CD4-positive, alpha-beta T cell treated with Interleukin-4 for 1 hour (primary cell): ENCODE results near the gene ACAP3.
A peak's percentile ranks its signal among the peaks of the same experiment; 100 is the strongest.
"Not testable (repeated sequence)": the region's sequence is repeated elsewhere in the genome, so short reads cannot be mapped to it uniquely, and the experiment has no call there.

Experiments used
- DNase-seq, 2 donors: peaks; one replicate each; pipeline ENCODE4 v3.0.0-alpha.2; 2020 to 2022

ACAP3 gene

DNA sequence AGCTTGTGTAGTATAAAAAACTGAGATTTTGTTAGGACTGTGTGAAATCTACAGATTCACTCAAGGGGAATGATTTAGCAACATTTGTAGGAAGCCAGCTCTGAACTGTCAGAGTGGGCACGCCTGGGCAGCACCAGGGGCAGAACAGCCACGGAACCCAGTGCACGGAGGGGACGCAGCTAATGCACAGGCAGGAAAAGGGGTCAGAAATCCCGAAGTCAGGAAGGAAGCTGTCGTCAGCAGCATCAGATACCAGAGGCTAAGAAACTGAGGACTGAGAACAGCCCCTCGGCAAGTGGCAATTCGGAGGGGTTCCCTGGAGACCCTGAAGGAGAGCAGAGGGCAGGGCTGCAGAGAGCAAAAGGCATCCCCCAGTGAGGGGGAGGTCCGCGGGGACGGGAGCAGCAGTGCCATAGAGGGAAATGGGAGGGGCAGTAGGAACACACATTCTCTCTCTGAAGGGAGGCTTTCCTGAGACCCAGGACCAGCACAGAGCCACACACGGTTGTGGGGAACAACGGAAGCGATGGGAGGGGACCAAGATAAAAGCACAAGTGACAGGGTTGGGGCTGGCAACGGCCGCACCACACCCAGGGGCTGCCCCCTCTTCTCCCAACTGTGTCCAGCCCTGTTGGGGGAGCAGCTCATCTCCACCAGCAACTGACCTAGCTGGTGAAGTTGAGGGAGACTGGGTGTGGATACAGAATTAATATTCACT lies 46.7 kb downstream of the ACAP3 start:
- no peak for DNase-seq

DNA sequence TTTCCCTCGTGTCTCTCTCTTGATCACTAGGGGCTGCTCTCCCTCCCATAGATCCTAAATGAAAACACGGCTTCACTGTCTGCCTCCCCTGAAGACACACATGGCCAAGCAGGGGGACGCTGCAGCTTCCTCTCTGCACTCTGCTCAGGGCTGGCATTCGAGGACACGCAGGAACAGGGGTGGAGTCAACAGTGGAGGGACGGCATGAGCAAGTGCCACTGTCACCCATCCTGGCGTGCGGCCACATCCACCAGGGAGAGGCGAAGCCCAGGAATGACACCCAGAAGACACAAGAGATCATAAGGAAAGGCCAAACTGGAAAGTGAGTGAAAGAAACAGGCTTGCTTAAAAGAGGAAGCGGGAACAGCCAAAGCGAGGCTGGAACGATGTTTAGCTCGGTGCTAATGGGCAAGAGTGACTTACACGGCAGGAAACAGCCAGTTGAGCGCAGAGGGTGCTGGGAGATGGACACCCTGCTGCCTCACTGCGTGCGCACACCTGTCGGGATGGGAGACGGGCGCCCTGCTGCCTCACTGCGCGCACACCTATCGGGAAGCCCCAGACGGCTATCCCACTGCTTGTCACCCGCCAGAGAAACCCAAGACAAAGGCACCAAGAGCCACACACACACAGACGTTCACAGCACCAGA lies 47.7 kb downstream of the ACAP3 start:
- DNase-seq: no peak

DNA sequence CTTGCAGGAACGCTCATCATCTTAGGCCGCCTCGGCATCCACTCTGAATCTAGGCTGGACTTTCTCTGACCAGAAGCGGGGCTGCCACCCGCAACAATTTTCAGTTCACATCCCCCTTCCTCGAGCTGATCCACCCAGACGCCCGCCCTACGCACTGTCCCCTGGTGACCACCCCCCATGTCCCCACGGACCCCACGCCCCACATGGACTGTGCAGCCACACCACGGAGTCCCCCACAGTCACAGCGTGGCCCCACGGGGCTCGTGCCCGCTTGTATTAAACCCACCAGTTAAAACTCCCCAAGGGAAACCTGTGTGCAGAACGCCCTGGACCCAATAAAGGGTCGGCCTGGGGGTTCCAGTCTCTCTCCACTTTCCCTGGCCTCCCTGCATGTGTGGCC lies 48.2 kb downstream of the ACAP3 start:
- no peak for DNase-seq

GRCh38 chr1:1259119-1259488 lies 48.6 kb downstream of the ACAP3 start:
- DNase-seq: no peak

- DNase-seq: no peak
Measured at GRCh38 chr1:1256956-1257871, 50.5 kb downstream of the ACAP3 start.

DNA sequence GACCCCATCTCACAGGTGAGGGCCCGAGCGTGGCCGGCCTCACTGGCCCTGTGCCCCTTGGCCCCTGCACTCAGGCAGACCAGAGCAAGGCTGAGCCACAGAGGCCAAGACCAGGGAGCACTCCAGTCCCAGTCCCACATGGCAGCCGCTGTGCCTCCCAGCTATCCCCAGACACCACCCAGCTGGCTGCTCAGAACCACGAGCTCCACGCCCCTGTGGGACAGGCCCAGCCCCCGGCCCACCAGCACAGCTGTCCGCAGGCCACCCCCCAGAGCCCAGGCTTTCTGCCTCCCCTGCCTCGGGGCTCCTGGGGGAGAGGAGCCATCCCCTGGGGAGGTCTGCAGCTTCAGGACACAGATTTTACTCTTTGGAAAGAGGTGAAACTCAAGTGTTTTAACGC lies 52.1 kb downstream of the ACAP3 start:
- no peak for DNase-seq

- DNase-seq: no peak
Measured at GRCh38 chr1:1255078-1255477, 52.7 kb downstream of the ACAP3 start.

DNA sequence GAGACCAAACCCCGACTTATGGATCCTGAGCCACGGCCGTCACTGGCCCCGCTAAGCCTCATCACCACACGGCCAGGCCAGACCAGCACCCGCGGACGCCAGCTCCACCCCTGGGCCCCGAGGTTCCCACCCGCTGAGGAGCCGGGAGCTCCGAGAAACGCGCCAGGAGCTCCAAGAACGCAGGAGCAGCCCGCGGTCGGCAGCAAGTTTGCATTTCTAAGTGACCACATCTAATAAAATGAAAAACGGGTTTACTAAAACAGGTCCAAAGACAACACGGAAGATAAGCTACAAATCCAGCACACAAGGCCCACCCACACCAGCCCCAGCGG lies 53.1 kb downstream of the ACAP3 start:
- DNase-seq: no peak

GRCh38 chr1:1253972-1254666 lies 53.6 kb downstream of the ACAP3 start:
- no peak for DNase-seq

- DNase-seq: no peak
Measured at GRCh38 chr1:1253314-1253713, 54.4 kb downstream of the ACAP3 start.

DNA sequence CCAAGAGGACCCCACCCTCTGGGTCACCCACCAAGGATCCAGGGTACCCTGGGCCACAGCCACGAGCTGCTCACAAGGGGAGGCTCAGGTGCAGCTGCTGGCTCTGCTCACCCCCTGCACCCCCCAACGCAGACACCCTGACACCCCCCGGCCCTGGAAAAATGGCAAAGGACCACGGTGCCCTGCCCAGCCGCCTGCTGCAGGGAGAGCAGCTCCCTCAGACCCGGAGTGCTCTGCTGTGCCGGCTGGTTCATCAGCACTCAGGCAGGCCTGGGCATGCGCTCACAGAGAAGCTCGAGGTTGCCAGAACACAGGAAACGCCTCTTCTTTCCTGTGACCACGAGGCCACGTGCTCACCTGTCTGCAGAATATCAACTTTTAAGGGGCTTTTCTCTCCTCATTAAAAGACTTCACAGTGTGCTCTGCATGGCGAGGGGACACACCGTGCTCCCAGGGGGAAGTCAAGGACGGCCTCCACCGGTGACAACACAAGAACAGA lies 56.9 kb downstream of the ACAP3 start:
- peak in 1 of 2 donors; percentile 66 for DNase-seq

- DNase-seq: not testable (repeated sequence)
Measured at GRCh38 chr1:1248009-1248913, 59.5 kb downstream of the ACAP3 start.

DNA sequence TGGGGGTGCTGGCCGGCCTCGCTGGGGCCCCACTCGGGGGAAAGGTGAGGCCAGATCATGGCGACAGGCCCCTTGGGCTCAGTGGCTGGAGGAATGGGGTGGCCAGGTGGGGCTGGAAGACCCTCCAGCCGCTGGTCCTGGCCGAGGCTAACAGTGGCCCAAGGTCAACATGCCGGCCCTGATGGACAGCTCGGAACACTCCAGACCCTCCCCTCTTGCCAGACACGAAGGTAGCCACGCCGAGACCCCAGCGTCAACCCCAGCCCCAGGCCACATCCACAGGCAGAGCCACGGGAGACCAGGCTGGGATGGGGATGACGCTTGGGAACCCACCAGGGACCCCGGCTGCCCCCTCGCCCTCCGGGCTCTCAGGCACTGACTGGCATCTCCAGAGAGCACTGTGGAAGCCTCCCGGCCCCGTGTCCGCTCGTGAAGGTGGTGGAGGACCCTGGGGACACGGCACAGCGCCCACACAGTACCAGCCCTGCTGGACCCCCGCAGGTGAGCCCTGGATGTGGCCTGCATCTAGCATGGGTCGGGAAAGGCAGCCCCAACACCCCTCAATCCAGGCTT lies 60.3 kb downstream of the ACAP3 start:
- no peak for DNase-seq

- no peak for DNase-seq
Measured at GRCh38 chr1:1246577-1247340, 61.0 kb downstream of the ACAP3 start, which contains the start of gene C1QTNF12. C1QTNF12 (minus strand) TSS chr1:1246722; CDS start chr1:1246690, 32 bp downstream.

- DNase-seq: no peak
Measured at GRCh38 chr1:1245817-1246576, 61.7 kb downstream of the ACAP3 start.

- no peak for DNase-seq
Measured at GRCh38 chr1:1245178-1245816, 62.4 kb downstream of the ACAP3 start.

DNA sequence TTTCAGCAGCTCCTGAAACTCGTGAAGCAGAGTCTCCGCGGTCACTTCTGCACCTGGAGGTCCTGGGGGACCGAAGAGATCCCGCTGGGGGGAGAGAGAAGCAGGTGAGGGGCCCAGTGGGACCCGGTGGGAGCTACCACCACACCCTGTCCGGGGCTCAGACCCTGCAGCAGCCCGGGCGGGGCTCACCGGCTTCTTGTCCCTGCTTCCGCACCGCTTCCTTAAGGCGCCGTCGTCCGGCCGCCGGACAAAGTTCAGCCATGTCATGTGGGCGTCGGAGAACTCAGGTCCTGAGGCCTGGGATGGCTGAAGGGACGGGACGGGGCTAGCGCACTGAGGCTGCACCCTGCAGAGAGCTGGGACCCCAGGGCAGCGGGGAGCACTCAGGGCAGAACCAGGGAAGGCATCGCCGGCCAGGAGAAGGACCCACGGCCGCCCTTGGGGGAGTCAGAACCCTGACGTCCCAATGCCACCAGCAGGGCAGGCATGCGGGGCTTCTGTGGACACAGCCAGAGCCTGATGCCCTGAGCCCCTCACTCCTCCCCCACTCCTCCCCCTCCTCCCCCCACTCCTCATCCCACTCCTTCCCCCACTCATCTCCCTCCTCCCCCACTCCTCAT lies 63.4 kb downstream of the ACAP3 start:
- no peak for DNase-seq

- DNase-seq: no peak
Measured at GRCh38 chr1:1243807-1244191, 63.9 kb downstream of the ACAP3 start.

- DNase-seq: no peak
Measured at GRCh38 chr1:1243266-1243660, 64.5 kb downstream of the ACAP3 start.
